Astrocyte (in vitro differentiated cells and primary cell): ENCODE measurements around the gene TMEM259. TPM values are rescaled to one million over a fixed set of nuclear protein-coding genes. Genes with fewer than 3 reads are reported as not detected.
A peak's percentile ranks its signal among the peaks of the same experiment; 100 is the strongest.

Experiments
- DNase-seq: peaks from one replicate; pipeline ENCODE4 v3.0.0-alpha.2; 2010; ENCODE audit warnings: low read depth
- FAIRE-seq: peaks from 2 replicates; lab custom pipeline; 2011; peaks lifted over from hg19 to GRCh38; lab: Jason Lieb, UNC
- H2AFZ ChIP-seq: 2 replicates; pipeline ENCODE4 v1.6.0; 2012; ENCODE audit warnings: low read depth, low read length, inconsistent platforms
- H3K27ac ChIP-seq: 2 replicates; pipeline ENCODE4 v1.5.1; 2011; ENCODE audit warnings: low read depth, low read length, inconsistent platforms
- H3K27me3 ChIP-seq: 2 replicates; pipeline ENCODE4 v1.6.0; 2011; ENCODE audit warnings: low read length, inconsistent platforms; ENCODE audit not compliant: insufficient read depth
- H3K36me3 ChIP-seq: 2 replicates; pipeline ENCODE4 v1.5.1; 2011; ENCODE audit warnings: low read length, inconsistent platforms; ENCODE audit not compliant: insufficient read depth
- H3K4me1 ChIP-seq: 2 replicates; pipeline ENCODE4 v1.5.1; 2011; ENCODE audit warnings: low read length, inconsistent platforms; ENCODE audit not compliant: insufficient read depth
- H3K4me2 ChIP-seq: 2 replicates; pipeline ENCODE4 v1.6.0; 2012; ENCODE audit warnings: low read length, inconsistent platforms
- H3K4me3 ChIP-seq: 2 replicates; pipeline ENCODE4 v1.5.1; 2011; ENCODE audit warnings: low read depth, mild to moderate bottlenecking, low read length, inconsistent platforms; ENCODE audit not compliant: insufficient read depth
- H3K79me2 ChIP-seq: 2 replicates; pipeline ENCODE4 v1.6.0; 2012; ENCODE audit warnings: mild to moderate bottlenecking, low read length, inconsistent platforms; ENCODE audit not compliant: insufficient read depth
- H3K9ac ChIP-seq: 2 replicates; pipeline ENCODE4 v1.6.0; 2012; ENCODE audit warnings: mild to moderate bottlenecking, low read length, inconsistent platforms
- H3K9me3 ChIP-seq: 2 replicates; pipeline ENCODE4 v1.5.1; 2012; ENCODE audit warnings: low read depth, mild to moderate bottlenecking, low read length, inconsistent platforms; ENCODE audit not compliant: insufficient read depth
- H4K20me1 ChIP-seq: 2 replicates; pipeline ENCODE4 v1.6.0; 2012; ENCODE audit warnings: low read length, inconsistent platforms; ENCODE audit not compliant: insufficient read depth
- H3K27ac Mint-ChIP-seq: one replicate; pipeline ENCODE4 v1.8.0; 2021; ENCODE audit warnings: mild to moderate bottlenecking, mixed read lengths; ENCODE audit not compliant: unreplicated experiment
- H3K27me3 Mint-ChIP-seq: one replicate; pipeline ENCODE4 v1.8.0; 2021; ENCODE audit warnings: low read depth, mixed read lengths; ENCODE audit not compliant: unreplicated experiment
- H3K36me3 Mint-ChIP-seq: one replicate; pipeline ENCODE4 v1.8.0; 2021; ENCODE audit warnings: low read depth, mixed read lengths; ENCODE audit not compliant: unreplicated experiment
- H3K4me1 Mint-ChIP-seq: one replicate; pipeline ENCODE4 v1.8.0; 2021; ENCODE audit warnings: low read depth, mixed read lengths; ENCODE audit not compliant: unreplicated experiment
- H3K4me3 Mint-ChIP-seq: one replicate; pipeline ENCODE4 v1.8.0; 2021; ENCODE audit warnings: mild to moderate bottlenecking, moderate library complexity, mixed read lengths; ENCODE audit not compliant: unreplicated experiment
- H3K9me3 Mint-ChIP-seq: one replicate; pipeline ENCODE4 v1.8.0; 2021; ENCODE audit warnings: mild to moderate bottlenecking, mixed read lengths; ENCODE audit not compliant: unreplicated experiment
- CTCF ChIP-seq: IDR thresholded peaks from 2 replicates; pipeline ENCODE4 v1.5.1; 2011; ENCODE audit warnings: low read depth, mild to moderate bottlenecking, inconsistent platforms, low read length, moderate library complexity; ENCODE audit not compliant: insufficient read depth
- EZH2 ChIP-seq: IDR thresholded peaks from 2 replicates; pipeline ENCODE4 v1.6.1; 2012; ENCODE audit warnings: mild to moderate bottlenecking, low read length, inconsistent platforms; ENCODE audit not compliant: insufficient read depth
- total RNA-seq: library from RNA; stranded (reverse); gene quantifications from 2 replicates; pipeline ENCODE4 v1.2.1, GENCODE V29; 2021

Gene TMEM259
- total RNA-seq, 1 donor from 2014 or later = 155 TPM

DNA sequence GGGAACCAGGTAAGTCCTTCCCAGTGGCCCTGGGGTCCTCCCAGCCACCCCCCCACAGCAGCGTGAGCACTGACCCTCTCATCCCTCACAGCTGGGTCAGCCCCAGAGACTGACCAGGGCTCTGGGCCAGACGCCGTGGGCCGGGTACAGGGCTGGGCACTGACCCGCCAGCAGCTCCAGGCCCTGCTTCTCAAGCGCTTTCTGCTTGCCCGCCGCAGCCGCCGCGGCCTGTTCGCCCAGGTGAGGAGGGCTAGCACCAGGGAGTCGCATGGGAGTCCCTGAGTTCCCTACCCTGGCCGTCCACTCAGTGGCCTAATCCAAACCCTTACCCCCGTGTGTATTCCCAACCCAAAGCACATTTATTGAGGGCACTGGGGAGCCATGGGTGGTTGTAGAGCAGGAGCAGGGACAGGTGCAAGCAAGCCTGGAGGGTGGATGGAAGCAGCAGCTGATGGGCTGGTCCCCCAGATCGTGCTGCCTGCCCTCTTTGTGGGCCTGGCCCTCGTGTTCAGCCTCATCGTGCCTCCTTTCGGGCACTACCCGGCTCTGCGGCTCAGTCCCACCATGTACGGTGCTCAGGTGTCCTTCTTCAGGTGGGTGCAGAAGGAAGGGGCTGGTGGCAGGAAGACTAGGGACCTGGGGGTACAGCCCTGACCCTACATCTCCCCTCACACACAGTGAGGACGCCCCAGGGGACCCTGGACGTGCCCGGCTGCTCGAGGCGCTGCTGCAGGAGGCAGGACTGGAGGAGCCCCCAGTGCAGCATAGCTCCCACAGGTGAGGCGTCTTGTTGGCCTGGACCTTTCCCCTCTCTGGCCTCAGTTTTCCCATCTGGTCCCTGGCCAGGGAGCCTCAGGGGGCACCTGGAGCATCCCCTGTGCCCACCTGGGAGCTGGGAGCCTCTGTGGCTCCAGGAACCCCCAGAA is 33.4 kb upstream of the TMEM259 start:
- no peak for FAIRE-seq
- no peak overlapping the region for H3K9ac ChIP-seq
- no peak overlapping the region for H3K4me3 ChIP-seq
- Mint-ChIP-seq H3K9me3 (no peaks in the 10 kb centered on the region), H3K27me3 (no peaks in the 10 kb centered on the region), H3K4me1 (no peaks in the 10 kb centered on the region), H3K36me3 (peaks cover 22% of the 10 kb centered on the region), H3K27ac (no peak overlapping the region), H3K4me3 (no peak overlapping the region)
- no peak for DNase-seq
- no peak overlapping the region for H3K27ac ChIP-seq
- no peak overlapping the region for H2AFZ ChIP-seq
- TF ChIP-seq EZH2 (no peak), CTCF (no peak)
- H3K27me3 ChIP-seq = no peaks in the 10 kb centered on the region
- no peaks in the 10 kb centered on the region for H3K36me3 ChIP-seq
- no peaks in the 10 kb centered on the region for H4K20me1 ChIP-seq
- peaks cover 28% of the 10 kb centered on the region for H3K9me3 ChIP-seq
- H3K4me1 ChIP-seq = no peaks in the 10 kb centered on the region
- no peaks in the 10 kb centered on the region for H3K79me2 ChIP-seq
- no peak overlapping the region for H3K4me2 ChIP-seq

GRCh38 chr19:1053176-1054101 is 32.5 kb upstream of the TMEM259 start:
- TF ChIP-seq CTCF = no peak
- no peak for TF ChIP-seq EZH2
- DNase-seq (no peak), FAIRE-seq (no peak)
- Histone ChIP-seq H4K20me1 (no peaks in the 10 kb centered on the region), H3K4me1 (no peaks in the 10 kb centered on the region), H3K27ac (no peak overlapping the region), H2AFZ (no peak overlapping the region), H3K9ac (no peak overlapping the region), H3K4me3 (no peak overlapping the region), H3K4me2 (no peak overlapping the region), H3K9me3 (peaks cover 23% of the 10 kb centered on the region), H3K27me3 (no peaks in the 10 kb centered on the region), H3K36me3 (no peaks in the 10 kb centered on the region), H3K79me2 (no peaks in the 10 kb centered on the region)
- no peaks in the 10 kb centered on the region for H3K4me1 Mint-ChIP-seq
- no peak overlapping the region for H3K27ac Mint-ChIP-seq
- no peaks in the 10 kb centered on the region for H3K27me3 Mint-ChIP-seq
- peaks cover 22% of the 10 kb centered on the region for H3K36me3 Mint-ChIP-seq
- H3K9me3 Mint-ChIP-seq = no peaks in the 10 kb centered on the region
- H3K4me3 Mint-ChIP-seq = peak overlapping the region; percentile 40
